GM21381 (cell line): Measurements from ENCODE around the gene CEMIP2.
"Not testable (repeated sequence)": the region's sequence is repeated elsewhere in the genome, so short reads cannot be mapped to it uniquely, and the experiment has no call there.

Experiments used
- ATAC-seq: cut with Tn5 transposase; IDR thresholded peaks from one replicate; pipeline ENCODE4 v1.9.1; 2021; ENCODE audit warnings: mild to moderate bottlenecking, moderate library complexity; ENCODE audit not compliant: unreplicated experiment

Gene CEMIP2

GRCh38 chr9:71681104-71681707 is 87.1 kb downstream of the CEMIP2 start:
- no peak for ATAC-seq

GRCh38 chr9:71680189-71680980 is 87.9 kb downstream of the CEMIP2 start:
- ATAC-seq, result peak; percentile 52

GRCh38 chr9:71678999-71679398 is 89.3 kb downstream of the CEMIP2 start:
- ATAC-seq, result no peak

GRCh38 chr9:71677209-71677608 is 91.1 kb downstream of the CEMIP2 start:
- ATAC-seq, result no peak

GRCh38 chr9:71676460-71676859 is 91.9 kb downstream of the CEMIP2 start:
- ATAC-seq, result no peak

- ATAC-seq, result no peak
Measured at GRCh38 chr9:71675857-71676165, 92.5 kb downstream of the CEMIP2 start.

GRCh38 chr9:71675105-71675856 is 93.0 kb downstream of the CEMIP2 start:
- ATAC-seq, result no peak

GRCh38 chr9:71672573-71672972 is 95.7 kb downstream of the CEMIP2 start:
- no peak for ATAC-seq

GRCh38 chr9:71671289-71671688 is 97.0 kb downstream of the CEMIP2 start:
- ATAC-seq, result no peak

- no peak for ATAC-seq
Measured at GRCh38 chr9:71670121-71670520, 98.2 kb downstream of the CEMIP2 start.

- ATAC-seq, result no peak
Measured at GRCh38 chr9:71669284-71669995, 98.9 kb downstream of the CEMIP2 start.

- ATAC-seq, result no peak
Measured at GRCh38 chr9:71668717-71669116, 99.6 kb downstream of the CEMIP2 start.

GRCh38 chr9:71665247-71665646 is 103.1 kb downstream of the CEMIP2 start:
- ATAC-seq, result no peak

- ATAC-seq, result no peak
Measured at GRCh38 chr9:71664566-71664965, 103.7 kb downstream of the CEMIP2 start.

GRCh38 chr9:71663931-71664459 is 104.3 kb downstream of the CEMIP2 start:
- ATAC-seq, result no peak

GRCh38 chr9:71663216-71663615 is 105.1 kb downstream of the CEMIP2 start:
- ATAC-seq, result no peak

- no peak for ATAC-seq
Measured at GRCh38 chr9:71662082-71662481, 106.2 kb downstream of the CEMIP2 start.

GRCh38 chr9:71657276-71657675 is 111.0 kb downstream of the CEMIP2 start:
- ATAC-seq, result not testable (repeated sequence)

GRCh38 chr9:71656496-71656895 is 111.8 kb downstream of the CEMIP2 start:
- ATAC-seq, result no peak

GRCh38 chr9:71655778-71656177 is 112.5 kb downstream of the CEMIP2 start:
- no peak for ATAC-seq

GRCh38 chr9:71655141-71655540 is 113.2 kb downstream of the CEMIP2 start:
- ATAC-seq, result no peak
